HEK293 (cell line): Measurements from ENCODE around the gene STK10.

Experiments
- FEZF1 ChIP-seq: fragments of 450-650 bp; formaldehyde crosslinking; IDR thresholded peaks from 2 replicates; pipeline ENCODE4 v1.5.1; 2016; ENCODE audit warnings: missing biosample characterization, missing genetic modification characterization
- MYNN ChIP-seq: fragments of 450-650 bp; formaldehyde crosslinking; IDR thresholded peaks from 2 replicates; pipeline ENCODE4 v1.5.1; 2016; ENCODE audit warnings: missing biosample characterization, missing genetic modification characterization, borderline replicate concordance
- ZNF248 ChIP-seq: fragments of 450-650 bp; formaldehyde crosslinking; IDR thresholded peaks from 2 replicates; pipeline ENCODE4 v1.5.1; 2017; ENCODE audit warnings: missing biosample characterization, missing genetic modification characterization
- ZNF747 ChIP-seq: fragments of 450-650 bp; formaldehyde crosslinking; IDR thresholded peaks from 2 replicates; pipeline ENCODE4 v1.5.1; 2016; ENCODE audit warnings: missing biosample characterization, missing genetic modification characterization
- TF ChIP-seq, protein P1 (sequence below): fragments of 450-650 bp; formaldehyde crosslinking; IDR thresholded peaks from 2 replicates; pipeline ENCODE4 v1.5.1; 2016; ENCODE audit warnings: missing biosample characterization, missing genetic modification characterization
- TF ChIP-seq, protein P2 (sequence below): fragments of 450-650 bp; formaldehyde crosslinking; IDR thresholded peaks from 2 replicates; pipeline ENCODE4; 2016; ENCODE audit warnings: missing biosample characterization, missing genetic modification characterization

DNA sequence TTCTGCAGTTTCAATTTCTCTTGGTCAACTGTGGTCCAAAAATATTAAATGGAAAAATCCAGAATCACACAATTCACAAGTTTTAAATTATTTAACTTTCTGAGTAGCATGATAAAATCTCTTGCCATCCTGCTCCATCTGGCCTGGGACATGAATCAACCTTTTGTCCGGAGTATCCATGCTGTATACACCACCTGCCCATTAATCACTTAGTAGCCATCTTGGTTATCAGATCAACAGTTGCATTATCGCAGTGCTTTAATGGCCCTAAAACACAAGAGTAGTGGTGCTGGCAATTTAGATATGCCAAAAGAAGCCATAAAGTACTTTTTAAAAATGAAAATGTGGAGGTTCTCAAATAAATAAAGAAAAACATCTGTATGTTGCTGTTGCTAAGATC is 31.3 kb upstream of the STK10 start:
- TF ChIP-seq MYNN (tag by site-specific recombination) (no peak), ZNF747 (no peak), ZNF248 (tag by site-specific recombination) (no peak), FEZF1 (tag by site-specific recombination) (no peak)
- TF ChIP-seq, protein P1, sequence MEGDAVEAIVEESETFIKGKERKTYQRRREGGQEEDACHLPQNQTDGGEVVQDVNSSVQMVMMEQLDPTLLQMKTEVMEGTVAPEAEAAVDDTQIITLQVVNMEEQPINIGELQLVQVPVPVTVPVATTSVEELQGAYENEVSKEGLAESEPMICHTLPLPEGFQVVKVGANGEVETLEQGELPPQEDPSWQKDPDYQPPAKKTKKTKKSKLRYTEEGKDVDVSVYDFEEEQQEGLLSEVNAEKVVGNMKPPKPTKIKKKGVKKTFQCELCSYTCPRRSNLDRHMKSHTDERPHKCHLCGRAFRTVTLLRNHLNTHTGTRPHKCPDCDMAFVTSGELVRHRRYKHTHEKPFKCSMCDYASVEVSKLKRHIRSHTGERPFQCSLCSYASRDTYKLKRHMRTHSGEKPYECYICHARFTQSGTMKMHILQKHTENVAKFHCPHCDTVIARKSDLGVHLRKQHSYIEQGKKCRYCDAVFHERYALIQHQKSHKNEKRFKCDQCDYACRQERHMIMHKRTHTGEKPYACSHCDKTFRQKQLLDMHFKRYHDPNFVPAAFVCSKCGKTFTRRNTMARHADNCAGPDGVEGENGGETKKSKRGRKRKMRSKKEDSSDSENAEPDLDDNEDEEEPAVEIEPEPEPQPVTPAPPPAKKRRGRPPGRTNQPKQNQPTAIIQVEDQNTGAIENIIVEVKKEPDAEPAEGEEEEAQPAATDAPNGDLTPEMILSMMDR (tag by site-specific recombination), result no peak
- TF ChIP-seq, protein P2, sequence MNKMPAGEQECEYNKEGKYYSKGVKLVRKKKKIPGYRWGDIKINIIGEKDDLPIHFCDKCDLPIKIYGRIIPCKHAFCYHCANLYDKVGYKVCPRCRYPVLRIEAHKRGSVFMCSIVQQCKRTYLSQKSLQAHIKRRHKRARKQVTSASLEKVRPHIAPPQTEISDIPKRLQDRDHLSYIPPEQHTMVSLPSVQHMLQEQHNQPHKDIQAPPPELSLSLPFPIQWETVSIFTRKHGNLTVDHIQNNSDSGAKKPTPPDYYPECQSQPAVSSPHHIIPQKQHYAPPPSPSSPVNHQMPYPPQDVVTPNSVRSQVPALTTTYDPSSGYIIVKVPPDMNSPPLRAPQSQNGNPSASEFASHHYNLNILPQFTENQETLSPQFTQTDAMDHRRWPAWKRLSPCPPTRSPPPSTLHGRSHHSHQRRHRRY (tag by site-specific recombination), result no peak
